HPDE6-E6E7 (cell line): ENCODE results near the gene ADD1.

ENCODE experiments used
- DNase-seq: peaks from one replicate; pipeline ENCODE4 v3.0.0; 2011; ENCODE audit warnings: missing footprints; ENCODE audit errors: extremely low spot score

The ADD1 gene

DNA sequence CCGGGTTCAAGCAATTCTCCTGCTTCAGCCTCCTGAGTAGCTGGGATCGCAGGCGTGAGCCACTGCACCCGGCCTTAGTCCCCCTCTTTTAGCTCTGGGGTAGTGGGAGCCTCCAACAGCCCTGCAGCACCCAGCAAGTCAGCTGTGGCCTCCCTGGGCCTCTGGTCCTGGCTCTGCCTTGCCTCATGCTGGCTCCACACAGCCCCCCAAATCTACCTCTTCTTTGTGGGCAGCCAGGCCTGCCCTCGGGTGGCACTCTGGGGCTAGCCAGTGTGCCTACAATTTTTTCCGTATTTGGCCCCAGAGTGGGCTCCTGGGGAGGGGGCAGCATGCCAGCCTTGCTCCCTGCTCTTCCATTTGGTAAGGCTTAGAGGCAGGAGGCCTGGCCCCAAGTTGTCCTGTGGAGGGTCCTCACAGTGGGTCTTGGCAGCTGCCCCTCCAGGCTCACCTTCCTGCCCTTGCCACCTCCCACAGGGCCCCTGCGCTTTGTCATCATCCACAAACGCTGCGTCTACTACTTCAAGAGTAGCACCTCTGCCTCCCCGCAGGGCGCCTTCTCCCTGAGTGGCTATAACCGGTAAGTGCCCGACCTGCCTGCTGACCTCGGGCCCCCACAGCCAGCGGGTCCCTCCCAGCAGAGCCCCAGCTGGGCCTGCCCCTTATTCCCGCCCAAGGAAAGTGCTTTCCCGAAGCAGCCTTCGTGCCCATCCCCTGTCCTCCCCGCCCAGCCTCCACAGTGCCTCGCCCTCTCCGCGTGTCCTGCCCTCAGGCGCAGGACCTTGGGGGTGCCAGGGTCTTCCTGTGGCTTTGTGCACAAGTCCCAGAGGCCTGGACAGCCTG is 21.0 kb upstream of the ADD1 start:
- no peak for DNase-seq

- no peak for DNase-seq
Observed at GRCh38 chr4:2823301-2823670, 20.4 kb upstream of the ADD1 start.

DNA sequence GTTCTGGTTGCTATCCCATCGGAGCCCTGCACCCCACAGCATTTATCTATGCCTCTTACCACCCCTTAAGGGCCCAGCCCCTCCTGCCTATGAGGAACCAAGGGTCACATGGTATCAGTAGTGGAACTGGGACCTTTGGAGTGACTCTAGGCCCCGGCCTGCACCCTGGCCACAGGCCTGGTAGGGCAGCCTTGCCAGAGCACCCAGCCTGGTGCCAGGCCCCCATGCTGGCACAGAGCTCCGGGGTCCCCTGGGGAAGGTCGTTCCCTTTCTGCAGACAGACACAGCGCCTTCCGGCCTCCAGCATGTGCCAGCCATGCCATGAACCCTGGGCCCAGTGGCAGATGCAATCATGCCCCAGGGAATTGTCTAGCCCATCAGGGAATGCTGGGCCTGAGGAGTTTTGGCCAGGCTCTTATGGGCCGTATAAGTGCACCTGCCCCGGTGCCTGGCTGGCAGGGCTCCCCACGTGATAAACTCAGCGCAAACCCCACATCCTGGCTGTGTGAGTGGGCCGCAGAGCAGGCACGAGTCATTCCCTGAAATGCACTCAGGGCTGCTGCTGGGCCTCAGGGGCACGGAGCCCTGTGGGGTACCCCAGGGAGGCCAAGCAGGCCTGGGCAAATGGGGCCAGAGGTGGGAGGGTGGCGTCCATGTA is 19.8 kb upstream of the ADD1 start:
- no peak for DNase-seq

DNA sequence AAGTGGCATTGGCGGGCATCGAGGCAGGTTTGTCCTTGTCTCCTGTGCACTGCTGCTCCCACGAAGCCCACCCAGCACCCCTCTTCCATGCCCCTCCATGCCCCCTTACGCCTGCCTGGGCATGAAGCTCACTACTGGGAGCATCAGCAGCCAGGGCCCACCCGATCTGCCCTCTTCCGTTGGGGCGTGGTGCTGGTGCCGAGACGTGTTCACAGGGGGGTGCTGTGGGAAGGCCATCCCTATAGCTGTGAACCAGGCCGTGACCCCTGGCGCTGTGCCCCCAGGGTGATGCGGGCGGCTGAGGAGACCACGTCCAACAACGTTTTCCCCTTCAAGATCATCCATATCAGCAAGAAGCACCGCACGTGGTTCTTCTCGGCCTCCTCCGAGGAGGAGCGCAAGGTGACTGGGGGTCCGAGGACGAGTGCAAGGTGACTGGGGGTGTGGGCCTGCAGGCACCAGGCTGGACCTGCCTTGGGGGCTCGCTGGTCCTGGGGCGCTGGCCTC is 19.3 kb upstream of the ADD1 start:
- DNase-seq: no peak

DNA sequence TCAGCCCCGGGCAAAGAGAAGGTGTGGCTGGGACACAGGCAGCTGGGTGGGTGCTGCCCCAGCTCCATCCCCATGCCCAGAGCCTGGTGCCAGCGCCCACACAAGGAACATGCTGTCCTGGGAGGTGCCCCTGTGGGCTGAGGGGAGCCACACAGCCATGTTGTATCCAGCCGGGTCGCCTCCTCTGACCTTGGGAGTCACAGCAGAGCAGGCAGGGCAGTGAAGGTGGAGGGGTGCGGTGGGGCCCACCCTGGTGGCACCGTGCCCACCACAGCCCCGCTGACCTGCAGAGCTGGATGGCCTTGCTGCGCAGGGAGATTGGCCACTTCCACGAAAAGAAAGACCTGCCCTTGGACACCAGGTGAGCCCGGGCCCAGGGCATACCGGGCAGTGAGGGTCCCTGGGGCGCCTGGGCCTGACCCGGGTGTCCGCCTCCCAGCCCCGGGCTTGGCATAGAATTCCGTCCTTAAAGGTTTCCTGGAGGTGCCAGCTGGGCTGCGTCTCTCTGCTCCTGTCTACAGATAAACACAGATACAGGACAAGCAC is 18.7 kb upstream of the ADD1 start:
- no peak for DNase-seq

- DNase-seq: no peak
Observed at GRCh38 chr4:2825740-2826139, 17.9 kb upstream of the ADD1 start.

GRCh38 chr4:2827071-2827873 is 16.4 kb upstream of the ADD1 start:
- no peak for DNase-seq

- DNase-seq: no peak
Observed at GRCh38 chr4:2827874-2828751, 15.5 kb upstream of the ADD1 start.

DNA sequence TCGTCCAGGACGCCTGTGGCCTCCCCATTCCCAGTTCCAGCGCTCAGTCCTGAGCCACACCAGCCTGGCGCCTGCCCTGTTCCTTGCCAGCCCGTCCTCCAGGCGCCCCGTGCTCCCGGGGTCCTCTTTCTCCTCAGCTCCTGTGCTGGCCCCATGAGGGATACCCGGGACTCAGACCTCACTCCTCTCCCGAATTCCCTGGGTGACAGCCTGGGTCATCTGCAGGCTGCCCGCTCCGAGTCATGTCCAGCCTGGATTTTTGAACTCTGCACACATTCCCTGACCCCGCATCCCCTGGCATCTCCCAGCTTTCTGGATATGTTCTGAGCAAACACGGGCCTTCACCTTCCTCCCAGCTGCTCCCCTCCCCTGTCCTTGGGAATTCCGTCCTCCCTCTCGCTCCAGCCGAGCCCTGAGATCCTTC is 14.9 kb upstream of the ADD1 start:
- DNase-seq: no peak

- DNase-seq: no peak
Observed at GRCh38 chr4:2829321-2829932, 14.2 kb upstream of the ADD1 start.

GRCh38 chr4:2829933-2830451 is 13.7 kb upstream of the ADD1 start:
- DNase-seq: no peak

DNA sequence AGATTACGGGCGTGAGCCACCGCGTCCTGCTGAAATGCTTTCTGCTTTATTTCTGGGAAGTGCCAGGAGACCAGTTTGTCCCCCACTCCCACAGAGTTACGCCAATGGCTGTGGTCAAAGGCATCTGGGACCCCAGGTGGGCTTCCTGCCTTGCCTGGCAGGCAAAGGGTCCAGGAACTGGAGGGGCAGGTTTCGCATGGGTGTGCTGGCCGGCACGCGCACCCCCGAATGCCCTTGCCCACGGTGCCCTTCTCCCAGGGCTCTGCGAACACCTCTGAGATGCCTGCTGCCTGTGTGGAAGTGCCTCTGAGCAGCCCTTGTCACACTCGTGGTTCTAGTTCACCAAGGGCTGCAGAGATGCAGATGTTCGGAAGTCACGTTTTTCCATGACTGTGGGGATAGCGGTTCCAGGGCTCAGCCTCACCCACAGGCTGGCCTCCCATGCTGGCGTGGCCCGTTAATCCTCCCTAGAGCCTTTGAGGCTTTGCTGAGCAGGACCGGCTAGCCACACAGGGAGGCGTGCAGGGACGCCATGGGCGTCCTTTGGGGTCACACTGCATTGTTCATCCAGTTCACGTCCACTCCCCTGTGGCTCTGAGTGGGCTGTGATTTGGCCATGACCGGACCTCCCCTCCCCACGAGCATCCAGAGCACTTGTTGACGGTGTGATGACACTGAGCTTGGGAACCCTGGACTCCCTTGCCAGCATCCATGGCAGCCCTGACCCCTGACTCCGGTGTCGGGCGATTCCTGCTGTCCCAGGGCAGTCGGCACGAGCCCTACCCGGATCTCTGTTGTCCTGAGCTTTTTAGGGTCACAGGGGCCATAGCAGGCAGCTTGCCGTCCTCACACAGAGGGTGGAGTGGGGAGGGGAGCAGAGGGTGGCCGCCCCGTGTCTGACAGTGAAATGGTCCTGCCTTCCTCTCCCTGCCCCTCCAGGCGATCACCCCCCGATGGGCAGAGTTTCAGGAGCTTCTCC is 12.7 kb upstream of the ADD1 start:
- DNase-seq: no peak

GRCh38 chr4:2831611-2832308 is 11.9 kb upstream of the ADD1 start:
- no peak for DNase-seq

DNA sequence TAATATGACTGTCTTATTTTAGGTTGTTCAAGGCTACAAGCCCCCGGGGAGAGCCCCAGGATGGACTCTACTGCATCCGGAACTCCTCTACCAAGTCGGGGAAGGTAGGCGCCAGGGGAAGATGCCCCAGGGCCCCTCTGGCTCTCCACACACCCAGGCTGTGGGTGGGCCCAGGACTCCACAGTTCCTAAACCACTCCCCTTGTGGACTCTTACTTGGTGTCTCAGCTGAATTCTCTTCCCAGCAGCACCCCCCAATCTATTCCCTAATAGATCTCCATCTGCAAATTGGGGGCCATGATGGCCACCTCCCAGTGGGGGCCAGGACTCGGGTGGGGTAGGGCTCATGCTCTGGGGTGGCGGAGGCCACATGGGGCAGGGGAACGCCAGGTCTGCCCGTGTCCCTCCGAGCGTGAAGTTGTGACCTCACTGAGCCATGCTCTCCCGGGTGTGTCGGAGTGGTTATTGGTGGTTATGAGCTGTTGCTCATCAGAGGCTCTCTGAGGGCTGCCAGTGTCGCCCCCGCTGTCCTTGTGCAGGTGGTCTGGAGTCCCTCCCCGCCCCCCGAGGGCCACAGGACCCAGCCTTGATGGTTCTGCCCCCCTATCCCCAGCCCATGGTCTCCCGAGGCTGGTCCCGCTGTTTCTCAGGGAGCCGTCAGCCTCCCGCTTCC is 11.2 kb upstream of the ADD1 start:
- no peak for DNase-seq

- no peak for DNase-seq
Observed at GRCh38 chr4:2832981-2833670, 10.5 kb upstream of the ADD1 start.

- DNase-seq: no peak
Observed at GRCh38 chr4:2833671-2834000, 10.0 kb upstream of the ADD1 start.
